GM19463 (cell line): Measurements from ENCODE around the gene ZKSCAN3.
"Not testable (repeated sequence)": the region's sequence is repeated elsewhere in the genome, so short reads cannot be mapped to it uniquely, and the experiment has no call there.

Experiments used
- ATAC-seq: cut with Tn5 transposase; IDR thresholded peaks from one replicate; pipeline ENCODE4 v1.9.1; 2021; ENCODE audit warnings: mild to moderate bottlenecking, moderate library complexity; ENCODE audit not compliant: unreplicated experiment

ZKSCAN3 gene

DNA sequence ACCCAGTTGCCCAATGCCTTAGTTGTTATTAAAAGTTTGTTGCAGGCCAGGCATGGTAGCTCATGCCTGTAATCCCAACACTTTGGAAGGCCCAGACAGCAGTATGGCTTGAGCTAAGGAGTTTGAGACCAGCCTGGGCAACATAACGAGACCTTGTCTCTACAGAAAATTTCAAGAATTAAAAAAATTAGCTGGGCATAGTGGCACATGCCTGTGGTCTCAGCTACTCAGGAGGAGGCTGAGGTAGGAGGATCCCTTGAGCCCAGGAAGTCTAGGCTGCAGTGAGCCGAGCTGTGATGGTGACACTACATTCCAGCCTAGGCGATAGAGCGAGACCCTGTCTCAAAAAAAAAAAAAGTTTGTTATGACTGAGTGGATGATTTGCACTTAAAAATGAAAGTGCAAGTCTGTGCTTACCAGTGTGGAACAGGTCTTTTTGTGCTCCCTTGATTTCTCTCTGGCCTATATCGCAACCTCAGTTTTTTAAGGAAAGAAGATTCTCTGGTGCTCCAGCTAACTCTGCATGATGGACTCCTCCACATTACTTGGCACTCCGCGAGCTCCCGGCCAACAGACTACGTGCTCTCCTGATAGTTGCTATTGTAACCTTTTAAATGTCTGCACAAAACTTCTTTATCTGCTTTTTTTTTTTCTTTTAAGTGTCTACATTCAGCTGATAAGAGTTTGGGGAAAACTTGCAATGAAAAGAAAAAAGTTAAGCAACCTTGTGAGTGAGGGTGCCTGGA, 22.1 kb downstream of the ZKSCAN3 start:
- ATAC-seq = peak; percentile 56

DNA sequence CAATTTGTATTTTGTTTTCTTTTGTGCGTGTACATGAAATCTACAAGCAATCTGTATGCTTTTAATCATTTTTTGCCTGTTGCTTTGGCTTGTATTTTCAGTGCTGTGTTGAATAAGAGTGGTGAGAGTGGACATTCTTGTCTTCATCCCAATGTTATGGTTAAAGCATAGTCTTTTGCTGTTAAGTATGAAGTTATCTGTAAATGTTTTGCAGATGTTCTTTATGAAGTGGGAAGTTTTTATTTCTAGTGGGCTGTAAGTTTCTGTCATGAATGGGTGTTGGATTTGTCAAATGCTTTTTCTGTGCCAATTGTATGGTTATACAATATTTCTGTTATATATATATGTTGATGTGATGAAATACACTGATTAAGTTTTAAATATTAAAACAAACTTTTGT, 24.2 kb downstream of the ZKSCAN3 start:
- no peak for ATAC-seq

DNA sequence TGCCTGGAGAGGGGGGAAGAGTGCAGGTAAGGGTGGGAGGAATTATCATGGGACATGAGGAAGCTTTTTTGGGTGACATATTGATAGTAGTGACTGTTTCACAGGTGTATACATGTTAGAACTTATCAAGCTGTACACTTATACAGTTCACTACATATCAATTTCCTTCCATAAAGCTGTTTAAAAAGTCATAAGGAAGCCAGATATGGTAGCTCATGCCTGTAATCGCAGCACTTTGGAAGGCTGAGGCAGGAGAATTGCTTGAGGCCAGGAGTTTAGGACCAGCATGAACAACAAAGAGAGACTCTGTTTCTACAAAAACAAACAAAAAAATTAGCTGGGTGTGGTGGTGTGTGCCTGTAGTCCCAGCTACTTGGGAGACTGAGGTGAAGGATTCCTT, 28.1 kb downstream of the ZKSCAN3 start:
- no peak for ATAC-seq

DNA sequence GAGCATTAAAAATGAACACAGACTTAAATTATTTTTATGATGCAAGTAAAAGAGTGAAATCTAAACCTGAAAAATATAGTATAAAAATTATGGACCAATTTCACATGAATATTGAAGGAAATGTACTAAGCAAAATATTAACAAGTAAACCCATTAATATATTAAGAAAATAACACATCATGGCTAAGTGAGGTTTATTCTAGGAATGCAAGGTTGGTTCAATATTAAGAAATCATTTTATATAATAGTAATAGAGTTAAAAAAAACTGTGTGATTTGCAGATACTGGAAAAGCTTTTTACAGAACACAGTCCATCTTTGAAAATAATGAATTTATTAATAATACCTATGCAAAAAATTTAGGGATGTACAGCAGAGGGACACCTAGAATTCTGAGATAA, 28.9 kb downstream of the ZKSCAN3 start:
- no peak for ATAC-seq

DNA sequence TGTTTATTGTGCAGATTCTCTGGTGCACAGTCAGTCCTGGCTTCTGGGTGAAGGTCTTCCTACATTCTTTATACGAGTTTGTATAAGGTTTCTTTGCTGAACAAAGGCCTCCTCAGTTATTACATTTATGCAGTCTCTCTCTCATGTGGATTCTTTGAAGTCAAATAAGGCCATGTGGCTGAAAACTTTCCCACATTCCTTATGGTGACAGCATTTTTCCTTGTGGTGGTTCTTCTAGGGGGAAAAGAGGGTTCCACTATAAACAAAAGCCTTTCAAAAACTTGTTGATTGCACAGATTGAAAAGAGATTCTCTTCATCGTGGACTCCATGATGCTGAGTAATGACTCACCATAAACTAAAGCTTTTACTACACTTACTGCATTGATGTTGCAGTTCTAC, 30.6 kb downstream of the ZKSCAN3 start:
- no peak for ATAC-seq

DNA sequence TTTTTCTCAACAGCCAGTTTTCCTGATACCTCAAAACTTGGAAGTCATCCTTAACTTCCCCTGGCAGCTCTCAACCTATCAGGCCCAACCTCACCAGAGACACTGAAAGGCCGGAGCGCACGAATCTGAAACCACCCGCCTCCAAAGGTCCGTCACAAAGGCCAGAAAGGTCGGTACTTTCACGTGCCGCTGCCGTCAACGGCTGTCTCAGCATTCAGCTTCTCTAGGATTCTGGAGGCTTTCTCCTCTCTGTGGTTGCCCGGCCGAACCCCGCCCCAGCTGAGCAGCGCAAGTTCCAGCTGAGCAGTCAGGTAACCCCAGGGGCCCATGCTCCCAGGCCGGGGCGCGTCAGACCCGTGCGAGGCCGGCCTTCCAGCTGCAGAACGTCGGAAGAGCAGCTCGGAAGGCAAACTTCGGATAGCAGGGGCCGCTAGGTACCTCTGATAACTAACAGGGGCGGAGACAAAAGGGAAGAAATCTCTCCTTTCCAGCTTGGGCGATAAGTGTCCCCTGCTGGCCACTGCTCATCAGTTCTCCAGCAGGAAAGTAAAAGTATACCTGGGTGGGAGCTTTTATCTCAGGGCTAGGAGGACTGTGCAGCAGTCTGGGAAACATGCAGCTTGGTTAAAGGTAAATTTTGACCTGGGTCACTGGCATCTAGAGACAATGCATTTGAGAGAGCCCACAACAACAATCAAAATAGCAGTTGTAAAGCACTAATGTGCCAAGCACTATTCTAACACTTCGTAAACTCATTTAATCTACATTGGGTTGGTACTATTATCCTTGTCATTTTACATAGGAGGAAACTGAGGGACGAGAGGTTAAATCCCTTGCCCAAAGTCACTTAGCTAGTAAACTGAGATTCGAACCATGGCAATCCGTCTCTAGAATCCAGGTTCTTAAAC, 33.7 kb downstream of the ZKSCAN3 start:
- peak; percentile 95 for ATAC-seq

DNA sequence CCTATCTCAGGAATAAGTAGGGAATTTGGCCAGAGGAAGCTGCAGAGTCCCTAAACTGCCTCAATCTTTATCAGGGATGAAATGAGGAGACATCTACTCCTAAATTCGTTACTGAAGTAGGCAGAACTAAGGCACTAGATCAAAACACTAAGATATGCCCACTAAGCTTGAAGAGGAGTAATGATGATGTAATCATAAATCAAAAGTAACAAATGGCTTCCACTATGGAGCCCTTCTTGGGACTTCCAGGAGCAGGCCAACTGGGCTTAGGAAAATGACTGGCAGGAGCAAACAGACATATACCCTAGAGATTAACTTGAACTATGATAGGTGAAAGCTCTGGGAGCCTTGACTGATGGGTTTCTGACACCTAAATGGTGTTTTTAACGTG, 34.4 kb downstream of the ZKSCAN3 start:
- ATAC-seq = no peak

DNA sequence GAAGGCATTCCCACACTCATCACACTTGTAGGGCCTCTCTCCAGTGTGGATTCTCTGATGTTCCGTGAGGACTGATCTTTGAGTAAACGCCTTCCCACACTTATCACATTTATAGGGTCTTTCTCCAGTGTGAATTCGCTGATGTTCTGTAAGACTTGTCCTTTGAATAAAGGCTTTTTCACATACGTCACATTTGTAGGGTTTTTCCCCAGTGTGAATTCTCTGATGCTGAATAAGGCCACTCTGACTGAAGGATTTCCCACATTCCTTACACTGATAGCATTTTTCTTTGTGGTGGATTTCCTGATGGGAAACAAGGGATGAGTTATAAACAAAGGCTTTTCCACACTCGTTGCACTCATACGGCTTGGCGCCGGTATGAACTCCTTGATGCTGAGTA, 40.9 kb downstream of the ZKSCAN3 start:
- no peak for ATAC-seq

DNA sequence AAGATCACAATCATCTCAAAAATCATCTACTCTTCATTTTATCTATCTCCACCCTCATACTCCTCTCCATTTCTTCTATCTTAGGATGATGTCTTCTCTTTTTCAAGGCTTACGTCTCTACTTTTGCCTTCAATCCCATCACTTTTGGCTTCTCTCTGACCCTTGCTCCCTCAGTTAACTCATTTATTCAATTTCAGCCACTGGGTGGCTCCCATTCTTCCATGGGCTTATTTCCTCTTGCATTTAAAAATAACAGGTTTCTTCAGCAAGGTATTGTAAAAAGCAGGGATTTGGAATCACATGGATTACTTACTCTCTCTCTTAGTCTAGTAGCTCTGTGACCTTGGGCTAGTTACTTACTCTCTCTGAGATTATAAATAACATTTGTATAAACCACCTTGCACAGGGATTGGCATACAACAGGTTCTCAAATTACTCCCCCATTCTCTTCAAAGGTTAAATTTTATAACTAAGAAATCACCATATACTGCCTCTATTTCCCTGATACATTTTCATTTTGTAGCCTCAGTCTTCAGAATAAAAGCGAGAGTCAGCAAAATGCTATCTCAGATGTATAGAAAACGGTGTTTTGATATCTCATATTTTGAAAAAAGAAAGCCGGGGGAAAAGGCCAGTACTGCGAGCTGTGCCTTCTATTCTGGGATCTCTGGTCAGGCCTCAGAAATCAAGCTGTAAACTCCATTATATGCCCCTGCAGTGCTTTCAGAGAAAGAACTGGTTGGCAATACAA, 44.3 kb downstream of the ZKSCAN3 start:
- no peak for ATAC-seq

DNA sequence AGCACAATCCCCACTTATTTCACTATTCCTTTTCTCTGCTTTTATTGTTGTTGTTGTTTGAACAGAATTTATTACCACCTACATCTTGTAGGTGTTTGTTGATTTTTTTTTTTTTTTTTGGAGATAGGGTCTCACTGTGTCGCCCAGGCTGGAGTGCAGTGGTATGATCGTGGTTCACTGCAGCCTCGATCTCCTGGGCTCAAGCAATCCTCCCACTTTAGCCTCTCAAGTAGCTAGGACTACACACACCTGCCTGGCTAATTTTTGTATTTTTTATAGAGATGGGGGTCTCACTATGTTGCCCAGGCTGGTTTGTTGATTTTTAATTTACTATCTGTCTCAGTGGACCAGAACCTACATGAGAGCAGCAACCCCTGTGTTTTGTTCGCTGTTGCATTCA, 46.2 kb downstream of the ZKSCAN3 start:
- no peak for ATAC-seq

DNA sequence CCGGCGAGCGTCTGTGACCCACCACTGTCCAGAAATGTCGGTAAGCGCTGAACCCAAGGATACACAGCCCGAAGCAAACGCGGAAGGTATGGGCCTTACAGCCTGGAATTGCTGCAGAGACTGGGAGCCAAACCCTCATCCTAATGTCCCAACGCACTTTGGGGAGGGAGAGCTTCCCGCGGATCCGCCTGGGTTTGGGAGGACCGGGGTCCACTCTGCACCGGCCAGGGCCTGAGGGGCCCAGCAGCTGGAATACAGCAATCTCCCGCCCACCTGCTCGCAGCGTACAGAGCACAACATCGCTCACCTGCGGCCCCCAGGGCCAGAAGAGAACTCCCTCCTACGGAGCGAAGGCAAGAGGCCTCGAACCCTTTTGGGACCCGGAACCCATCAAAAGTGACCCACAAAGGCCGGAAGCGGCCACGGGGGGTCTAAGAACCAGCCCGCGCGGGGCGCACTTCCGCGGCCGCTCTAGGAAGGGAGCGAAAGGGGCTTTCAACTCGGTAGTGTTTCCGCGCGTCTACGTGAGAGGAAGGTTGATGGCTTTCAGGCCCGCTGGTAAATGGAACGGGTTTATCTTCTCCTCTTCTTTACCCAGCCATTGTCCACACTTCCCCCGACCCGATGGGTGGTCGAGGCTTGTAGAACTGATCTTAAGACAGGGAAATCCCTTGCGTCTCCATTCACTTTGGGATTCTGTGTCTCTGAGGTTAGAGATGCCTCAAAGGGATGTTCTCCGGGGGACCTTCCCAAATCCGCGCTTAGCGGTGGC, 49.8 kb downstream of the ZKSCAN3 start, which contains the start of gene ZSCAN12:
Gene ZSCAN12, minus strand, starts transcription at position 398 of the 772 bp plus-strand sequence. CDS start 1,342 bp downstream, outside the sequence.
- peak; percentile 90 for ATAC-seq

DNA sequence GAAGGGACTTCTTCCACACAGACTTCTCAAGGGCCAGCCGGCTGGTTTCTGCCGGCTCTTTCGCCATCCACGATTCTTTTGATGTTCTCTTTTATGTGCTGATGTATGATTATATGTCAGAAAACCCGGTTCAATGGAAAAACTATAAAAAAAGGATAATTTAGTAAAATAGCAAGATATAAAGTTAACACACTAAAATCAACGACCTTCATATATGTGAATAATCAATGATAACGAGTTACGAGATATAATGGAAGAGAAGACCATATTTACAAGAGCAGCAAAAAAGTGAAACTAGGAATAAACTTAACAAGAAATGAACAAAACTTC, 50.3 kb downstream of the ZKSCAN3 start:
- no peak for ATAC-seq

DNA sequence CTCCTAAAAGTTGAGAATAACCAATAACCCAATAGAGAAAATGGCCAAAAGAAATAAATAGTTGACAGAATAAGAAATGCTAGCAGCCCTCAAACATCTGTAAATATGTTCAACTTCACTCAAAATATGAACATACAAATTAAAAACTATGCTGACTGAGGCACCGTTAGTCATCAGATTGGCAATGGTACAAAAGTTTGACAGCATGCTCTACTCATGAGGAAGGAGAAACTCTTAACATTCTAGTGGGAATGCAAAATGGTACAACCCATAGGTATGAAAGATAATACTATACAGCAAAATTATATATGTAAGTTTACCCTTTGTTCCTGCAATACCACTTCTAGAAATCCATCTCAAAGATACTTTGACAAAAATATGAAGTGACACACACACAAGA, 51.4 kb downstream of the ZKSCAN3 start:
- ATAC-seq = no peak

DNA sequence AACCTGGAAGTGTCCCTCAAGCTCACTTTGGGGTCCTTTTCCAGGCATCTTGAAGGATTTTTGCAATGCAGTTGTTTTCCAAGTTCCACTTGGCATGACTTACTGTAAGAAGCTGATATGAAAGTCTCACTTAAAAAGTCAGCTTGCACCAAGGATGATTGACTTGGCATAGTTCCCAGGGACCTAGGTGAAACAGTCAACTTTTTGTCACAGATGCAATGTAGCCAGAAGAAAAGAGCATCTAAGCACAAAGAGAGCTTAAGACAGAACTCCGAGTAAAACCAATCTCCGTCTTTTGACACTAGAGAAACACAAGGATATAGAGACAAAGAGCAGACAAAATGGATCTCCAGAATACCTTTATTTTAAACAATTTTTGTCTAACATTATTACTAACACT, 52.5 kb downstream of the ZKSCAN3 start:
- no peak for ATAC-seq

DNA sequence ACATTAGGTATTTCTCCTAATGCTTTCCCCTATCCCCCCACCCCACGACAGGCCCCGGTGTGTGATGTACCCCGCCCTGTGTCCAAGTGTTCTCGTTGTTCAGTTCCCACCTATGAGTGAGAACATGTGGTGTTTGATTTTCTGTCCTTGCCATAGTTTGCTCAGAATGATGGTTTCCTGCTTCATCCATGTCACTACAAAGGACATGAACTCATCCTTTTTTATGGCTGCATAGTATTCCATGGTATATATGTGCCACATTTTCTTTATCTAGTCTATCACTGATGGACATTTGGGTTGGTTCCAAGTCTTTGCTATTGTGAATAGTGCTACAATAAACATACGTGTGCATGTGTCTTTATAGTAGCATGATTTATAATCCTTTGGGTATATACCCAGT, 54.2 kb downstream of the ZKSCAN3 start:
- not testable (repeated sequence) for ATAC-seq

DNA sequence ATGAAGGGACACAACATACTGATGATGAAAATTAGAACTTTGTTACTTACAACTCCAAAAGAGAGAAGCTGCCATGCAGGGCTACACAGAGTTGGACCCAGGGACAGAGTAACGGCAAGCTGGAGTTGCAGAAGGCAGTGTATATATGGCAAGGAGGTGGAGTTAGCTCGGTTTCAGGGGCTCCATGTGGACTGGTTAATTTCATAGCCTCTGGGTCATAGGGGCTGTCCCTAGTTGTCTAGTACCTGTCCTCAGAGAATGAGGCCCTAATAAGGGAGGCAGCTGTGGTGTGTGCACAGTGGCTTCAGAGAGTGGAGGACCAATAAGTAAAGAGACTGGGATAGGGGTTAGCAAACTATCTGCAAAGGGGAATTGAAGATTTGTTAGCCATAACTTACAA, 57.7 kb downstream of the ZKSCAN3 start:
- no peak for ATAC-seq

DNA sequence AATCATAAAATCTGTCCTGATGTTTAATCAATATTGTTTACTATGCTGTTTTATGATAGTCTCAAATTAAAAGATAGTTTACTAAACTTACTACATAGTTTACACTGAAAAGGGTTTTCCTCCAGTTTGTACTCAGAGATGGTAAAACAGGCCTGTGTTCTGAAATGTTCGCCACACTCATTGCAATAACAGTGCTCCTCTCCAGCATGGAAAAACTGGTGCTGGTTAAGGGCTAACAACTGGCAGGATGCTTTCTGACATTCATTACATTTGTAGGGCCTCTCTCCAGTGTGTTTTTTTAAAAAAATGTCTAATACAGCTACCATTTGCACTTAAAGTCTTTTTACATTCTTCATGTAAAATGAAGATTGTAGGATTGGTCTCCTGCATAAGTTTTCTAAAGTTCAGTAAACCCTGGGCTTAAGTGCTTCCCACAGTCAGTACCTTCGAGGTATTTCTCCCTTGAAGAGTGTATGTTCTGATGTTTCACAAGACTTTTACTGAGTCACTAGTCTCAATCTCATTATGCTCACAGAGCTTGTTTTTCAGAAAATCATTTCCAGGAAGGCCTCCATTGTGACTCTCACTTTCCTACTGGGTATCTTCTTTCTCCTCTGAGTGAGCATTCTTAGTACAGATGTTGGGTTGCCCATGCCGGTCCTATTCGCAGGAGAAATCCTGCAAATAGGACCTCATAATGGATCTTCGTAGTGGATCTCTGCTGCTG, 58.5 kb downstream of the ZKSCAN3 start:
- ATAC-seq = no peak

DNA sequence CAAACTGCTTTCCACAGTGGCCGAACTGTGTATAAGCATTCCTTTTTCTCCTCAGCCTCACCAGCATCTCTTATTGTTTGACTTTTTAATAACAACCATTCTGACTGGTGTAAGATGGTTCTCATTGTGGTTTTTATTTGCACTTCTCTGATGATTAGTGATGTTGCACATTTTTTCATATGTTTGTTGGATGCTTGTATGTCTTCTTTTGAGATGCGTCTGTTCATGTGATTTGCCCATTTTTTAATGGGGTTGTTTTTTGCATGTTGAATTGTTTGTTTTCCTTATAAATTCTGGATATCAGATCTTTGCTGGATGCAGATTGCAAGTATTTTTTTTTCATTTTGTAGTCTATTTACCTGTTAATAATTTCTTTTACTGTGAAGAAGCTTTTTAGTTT, 61.0 kb downstream of the ZKSCAN3 start:
- no peak for ATAC-seq

DNA sequence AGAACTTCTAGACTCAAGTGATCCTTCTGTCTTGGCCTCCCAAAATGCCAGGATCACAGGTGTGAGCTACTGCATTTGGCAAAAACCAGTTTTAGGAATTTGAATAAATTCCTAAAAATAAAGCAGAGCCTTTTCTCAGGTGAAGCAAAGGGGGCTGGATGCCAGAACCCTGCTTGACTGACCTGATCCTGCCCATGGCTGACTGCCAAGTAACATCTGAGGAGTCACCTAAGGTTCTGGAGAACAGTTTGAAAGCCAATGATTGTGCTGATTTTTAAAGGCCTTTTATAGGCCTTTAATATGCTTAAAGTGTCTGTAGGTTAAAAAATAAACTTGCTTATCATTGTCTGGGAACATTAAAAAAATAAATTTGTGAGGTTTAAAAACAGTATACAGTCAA, 63.9 kb downstream of the ZKSCAN3 start:
- no peak for ATAC-seq
